Measurements from ENCODE around the gene SLC7A1. TPM values are rescaled to one million over a fixed set of nuclear protein-coding genes. Genes with fewer than 3 reads are reported as not detected.

Gene SLC7A1
- total RNA-seq, 2 experiments from 2014 or later, result 62.8 to 68.2 TPM

DNA sequence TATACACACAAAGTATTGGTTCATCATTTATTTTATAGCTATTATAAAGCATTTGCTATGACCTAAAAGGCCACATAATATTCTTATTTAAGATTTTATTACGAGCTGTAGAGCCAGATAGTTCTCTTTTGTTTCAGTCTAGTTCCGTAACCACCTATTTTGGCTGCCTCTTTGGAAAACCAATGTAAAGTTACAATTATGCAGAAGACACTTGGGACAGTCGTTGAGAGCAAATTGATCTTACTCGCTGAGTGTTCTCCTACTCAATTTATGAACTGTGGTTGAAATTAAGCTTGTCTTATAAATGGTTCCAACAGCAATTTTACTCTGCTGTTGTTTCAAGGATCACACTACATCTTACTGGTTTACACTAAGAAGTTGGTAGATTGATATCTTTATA lies 122.3 kb downstream of the SLC7A1 start:
- H3K4me1 Mint-ChIP-seq, result peaks cover 2% of the 10 kb centered on the region
- ATAC-seq (ENCODE audit: low read depth) (no peak), DNase-seq (no peak)
- no peak overlapping the region for H3K4me3 Mint-ChIP-seq
- no peaks in the 10 kb centered on the region for H3K36me3 Mint-ChIP-seq
- H3K9me3 Mint-ChIP-seq, result no peaks in the 10 kb centered on the region
- H3K27ac Mint-ChIP-seq, result no peak overlapping the region
- H3K27me3 Mint-ChIP-seq, result peaks cover 4% of the 10 kb centered on the region
- POLR2A ChIA-PET, result no interaction called here

DNA sequence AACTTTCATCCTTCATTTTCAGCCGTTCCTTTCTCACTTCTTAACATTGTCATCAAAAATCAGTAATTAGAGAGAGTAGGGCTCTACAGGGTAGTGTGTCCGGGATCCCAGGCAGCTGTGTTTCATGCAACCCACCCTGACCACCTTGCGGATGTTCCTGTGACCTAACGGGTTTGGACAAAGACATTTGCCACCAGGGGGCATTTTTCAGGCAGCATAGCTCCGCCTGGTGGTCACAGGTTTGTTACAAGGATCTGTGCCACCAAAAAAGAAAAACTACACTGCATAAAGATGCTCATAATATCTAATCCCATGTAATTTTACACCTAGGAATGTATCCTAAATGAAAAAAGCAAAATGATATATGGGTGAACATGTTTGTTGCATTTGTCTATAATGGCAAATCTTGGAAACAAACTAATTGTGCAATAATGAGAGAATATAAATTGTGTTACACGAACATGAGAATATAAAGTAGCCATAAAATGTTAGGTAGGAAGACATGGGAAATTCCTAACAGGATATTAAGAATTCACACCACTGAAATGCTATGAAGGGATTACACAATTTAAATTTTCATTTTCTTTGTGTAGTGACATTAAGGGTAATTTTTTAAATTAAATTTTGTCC lies 123.0 kb downstream of the SLC7A1 start:
- DNase-seq, result peak; percentile 35

DNA sequence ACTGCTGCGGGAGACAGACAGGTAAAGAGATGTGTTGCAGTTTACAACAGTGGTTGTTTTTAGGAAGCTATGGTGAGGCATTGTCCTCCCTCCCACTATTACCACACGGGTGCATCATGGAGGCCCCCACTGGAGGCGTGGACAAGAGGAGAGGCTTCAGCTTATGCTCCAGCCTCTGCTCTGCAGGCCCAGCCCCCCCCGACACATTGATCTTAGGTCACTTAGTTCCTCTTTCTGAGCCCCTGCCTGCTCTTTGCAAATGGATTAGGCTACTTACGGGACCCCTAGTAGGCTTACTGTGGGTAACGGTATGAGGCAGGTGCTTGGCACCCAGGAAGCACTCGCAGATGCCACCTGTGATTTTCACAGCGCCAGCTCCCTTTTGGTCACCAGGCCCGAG lies 123.9 kb downstream of the SLC7A1 start:
- DNase-seq (no peak), ATAC-seq (ENCODE audit: low read depth) (no peak)
- H3K9me3 Mint-ChIP-seq, result no peaks in the 10 kb centered on the region
- POLR2A ChIA-PET, result no interaction called here
- no peak overlapping the region for H3K4me3 Mint-ChIP-seq
- no peak overlapping the region for H3K27ac Mint-ChIP-seq
- H3K27me3 Mint-ChIP-seq, result peaks cover 5% of the 10 kb centered on the region
- no peaks in the 10 kb centered on the region for H3K36me3 Mint-ChIP-seq
- H3K4me1 Mint-ChIP-seq, result peaks cover 4% of the 10 kb centered on the region

More for the DNA sequence above, 123.0 kb downstream of the SLC7A1 start:
- peaks cover 4% of the 10 kb centered on the region for H3K4me1 Mint-ChIP-seq
- H3K27me3 Mint-ChIP-seq, result peaks cover 5% of the 10 kb centered on the region
- no peak for ATAC-seq (ENCODE audit: low read depth)
- no peak overlapping the region for H3K4me3 Mint-ChIP-seq
- POLR2A ChIA-PET, result no interaction called here
- no peaks in the 10 kb centered on the region for H3K36me3 Mint-ChIP-seq
- no peak overlapping the region for H3K27ac Mint-ChIP-seq
- H3K9me3 Mint-ChIP-seq, result no peaks in the 10 kb centered on the region

DNA sequence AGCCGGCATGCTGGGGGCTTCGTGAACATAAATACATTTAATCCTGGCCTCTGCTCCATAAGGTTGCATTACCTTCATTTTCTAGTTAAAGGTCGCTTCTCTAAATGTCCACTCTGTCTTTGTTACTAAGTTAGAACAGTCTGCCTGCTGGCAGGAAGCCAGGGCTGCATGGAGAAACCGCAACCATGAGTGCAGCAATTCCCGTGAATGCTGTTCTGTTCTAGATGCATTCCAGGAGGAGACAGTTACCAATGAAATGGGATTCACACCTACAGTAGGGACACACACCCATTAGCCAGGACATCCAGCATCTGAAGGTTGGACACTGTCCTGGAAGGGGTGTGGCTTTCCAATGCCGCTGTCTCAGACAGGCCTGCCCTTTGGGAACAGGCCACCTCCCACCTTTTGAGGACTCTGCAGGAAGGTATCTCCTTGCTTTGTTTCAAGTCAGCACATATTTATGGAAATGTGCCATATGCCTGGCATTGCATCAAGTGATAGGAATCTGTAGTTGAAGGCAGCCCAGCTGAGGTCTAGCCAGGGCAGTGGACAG lies 129.7 kb downstream of the SLC7A1 start:
- ATAC-seq (ENCODE audit: low read depth) (no peak), DNase-seq (no peak)
- no peaks in the 10 kb centered on the region for H3K36me3 Mint-ChIP-seq
- POLR2A ChIA-PET, result no interaction called here
- H3K27me3 Mint-ChIP-seq, result peaks cover 9% of the 10 kb centered on the region
- no peak overlapping the region for H3K4me3 Mint-ChIP-seq
- no peak overlapping the region for H3K27ac Mint-ChIP-seq
- H3K9me3 Mint-ChIP-seq, result no peaks in the 10 kb centered on the region
- H3K4me1 Mint-ChIP-seq, result peaks cover 2% of the 10 kb centered on the region

DNA sequence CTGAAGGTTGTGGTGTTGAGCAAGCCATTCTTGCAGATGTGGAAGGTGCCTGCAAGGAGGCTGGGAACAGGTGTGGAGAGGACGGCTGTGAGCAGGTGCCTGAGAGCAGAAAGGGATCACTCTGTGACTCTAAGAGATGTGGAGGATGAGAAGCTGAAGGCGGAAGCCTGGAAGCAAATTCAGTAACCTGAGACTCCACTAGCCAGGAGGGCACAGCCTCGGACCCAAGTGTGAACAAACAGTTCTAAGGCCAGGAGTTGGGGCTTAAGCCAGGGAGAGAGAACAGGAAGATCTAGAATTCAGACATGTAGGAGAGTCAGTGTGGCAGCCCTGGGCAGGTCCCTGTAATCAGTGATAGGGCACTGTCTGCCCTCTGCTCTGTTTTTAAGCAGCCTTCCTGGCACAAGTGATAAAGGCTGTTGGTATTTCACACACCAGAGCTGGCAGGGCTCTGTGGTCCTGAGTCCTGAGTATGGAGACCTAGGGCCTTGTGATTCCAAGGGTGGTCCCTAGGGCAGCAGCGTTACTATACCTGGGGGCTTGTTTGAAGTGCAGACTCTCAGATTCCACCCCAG lies 131.3 kb downstream of the SLC7A1 start:
- H3K27ac Mint-ChIP-seq, result no peak overlapping the region
- peaks cover 13% of the 10 kb centered on the region for H3K27me3 Mint-ChIP-seq
- no peak for ATAC-seq (ENCODE audit: low read depth)
- DNase-seq, result no peak
- peaks cover 2% of the 10 kb centered on the region for H3K4me1 Mint-ChIP-seq
- POLR2A ChIA-PET, result no interaction called here
- no peaks in the 10 kb centered on the region for H3K9me3 Mint-ChIP-seq
- H3K4me3 Mint-ChIP-seq, result no peak overlapping the region
- no peaks in the 10 kb centered on the region for H3K36me3 Mint-ChIP-seq

DNA sequence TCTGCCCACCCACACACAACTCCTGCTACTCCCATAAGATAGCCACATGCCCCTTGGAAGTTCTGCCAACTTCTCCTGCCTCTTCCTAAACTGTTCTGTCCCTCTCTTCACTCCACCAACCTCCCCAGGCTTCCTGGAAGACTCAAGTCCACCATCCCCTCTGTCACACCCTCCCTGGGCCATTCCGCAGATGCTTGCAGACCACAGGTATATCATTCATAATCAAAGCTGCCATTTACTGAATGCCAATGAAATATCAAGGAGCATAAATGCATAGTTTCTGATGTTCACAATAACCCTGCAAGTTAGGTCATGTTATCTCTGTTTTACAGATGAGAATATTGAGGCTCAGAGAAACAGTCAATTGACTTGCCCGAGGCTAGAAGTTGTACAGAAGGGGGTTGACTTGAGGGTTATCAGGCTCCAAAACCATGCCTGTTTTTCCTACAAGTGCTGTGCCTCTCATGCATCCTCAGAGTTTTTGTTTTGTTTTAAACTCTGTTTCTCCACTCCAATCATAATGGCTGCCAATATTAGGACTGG lies 135.6 kb downstream of the SLC7A1 start:
- Mint-ChIP-seq H3K27me3 (peaks cover 11% of the 10 kb centered on the region), H3K9me3 (no peaks in the 10 kb centered on the region), H3K27ac (no peak overlapping the region), H3K36me3 (no peaks in the 10 kb centered on the region), H3K4me3 (no peak overlapping the region), H3K4me1 (no peaks in the 10 kb centered on the region)
- ATAC-seq (ENCODE audit: low read depth), result no peak
- POLR2A ChIA-PET, result no interaction called here
- no peak for DNase-seq

Measured in activated naive CD8-positive, alpha-beta T cell treated with anti-CD3 and anti-CD28 coated beads, Interleukin-2, amount 10 ng/mL, durations not matched to agents 7 days and 5 days (primary cell).